GM19351 (cell line): ENCODE data around the gene SLC38A8.

Experiments used
- ATAC-seq: cut with Tn5 transposase; IDR thresholded peaks from one replicate; pipeline ENCODE4 v1.9.1; 2021; ENCODE audit warnings: mild to moderate bottlenecking, moderate library complexity; ENCODE audit not compliant: unreplicated experiment

The SLC38A8 gene

GRCh38 chr16:84033251-84034195 lies 9.1 kb downstream of the SLC38A8 start:
- ATAC-seq = no peak

GRCh38 chr16:84032458-84033178 lies 10.0 kb downstream of the SLC38A8 start:
- no peak for ATAC-seq

- ATAC-seq = no peak
Measured at GRCh38 chr16:84031556-84031955, 11.0 kb downstream of the SLC38A8 start.

GRCh38 chr16:84029297-84030047 lies 13.1 kb downstream of the SLC38A8 start:
- no peak for ATAC-seq

- no peak for ATAC-seq
Measured at GRCh38 chr16:84027625-84028024, 15.0 kb downstream of the SLC38A8 start.

- no peak for ATAC-seq
Measured at GRCh38 chr16:84026606-84027005, 16.0 kb downstream of the SLC38A8 start.

GRCh38 chr16:84024854-84025253 lies 17.7 kb downstream of the SLC38A8 start:
- no peak for ATAC-seq

- no peak for ATAC-seq
Measured at GRCh38 chr16:84022644-84023043, 20.0 kb downstream of the SLC38A8 start.

GRCh38 chr16:84021488-84021887 lies 21.1 kb downstream of the SLC38A8 start:
- ATAC-seq = no peak

GRCh38 chr16:84020353-84020752 lies 22.2 kb downstream of the SLC38A8 start:
- no peak for ATAC-seq

GRCh38 chr16:84018710-84019109 lies 23.9 kb downstream of the SLC38A8 start:
- ATAC-seq = no peak

GRCh38 chr16:84016477-84016876 lies 26.1 kb downstream of the SLC38A8 start:
- no peak for ATAC-seq

- no peak for ATAC-seq
Measured at GRCh38 chr16:84015399-84015798, 27.2 kb downstream of the SLC38A8 start.

GRCh38 chr16:84014570-84015327 lies 27.8 kb downstream of the SLC38A8 start:
- ATAC-seq = no peak

- ATAC-seq = peak; percentile 81
Measured at GRCh38 chr16:84013787-84014569, 28.6 kb downstream of the SLC38A8 start.

- no peak for ATAC-seq
Measured at GRCh38 chr16:84009282-84009681, 33.3 kb downstream of the SLC38A8 start.

GRCh38 chr16:84007965-84008364 lies 34.6 kb downstream of the SLC38A8 start:
- ATAC-seq = no peak

- no peak for ATAC-seq
Measured at GRCh38 chr16:84007520-84007919, 35.1 kb downstream of the SLC38A8 start.

GRCh38 chr16:84005391-84005790 lies 37.2 kb downstream of the SLC38A8 start:
- ATAC-seq = no peak

- no peak for ATAC-seq
Measured at GRCh38 chr16:84004442-84004841, 38.2 kb downstream of the SLC38A8 start.
